ENCODE results near the gene DISC1. TPM values are rescaled to one million over a fixed set of nuclear protein-coding genes. Genes with fewer than 3 reads are reported as not detected.

Gene DISC1
- total and polyA plus RNA-seq, 2 donors (not counting 3 experiments of a cell fraction or from before 2014, with no cell fraction given): 3.3 to 14.7 TPM

- CTCF ChIA-PET: no interaction called here
Measured at GRCh38 chr1:231921646-231922345, 295.2 kb downstream of the DISC1 start.

More at GRCh38 chr1:231921646-231922345, 295.2 kb downstream of the DISC1 start:
- FAIRE-seq (no peak), DNase-seq (ENCODE audit: low read depth, low spot score) (no peak)
- Histone ChIP-seq H3K9me3 (replicated peaks; ENCODE audit: control insufficient read depth, insufficient read depth, low read length) (no peaks in the 10 kb centered on the region), H3K4me1 (ENCODE audit: control insufficient read depth, extremely low read depth, insufficient read depth, low read length) (peaks cover 29% of the 10 kb centered on the region), H3K4me2 (ENCODE audit: insufficient read depth, low read length) (no peak overlapping the region), H3K27ac (ENCODE audit: insufficient read depth, low read depth, low read length) (no peak overlapping the region), H4K20me1 (replicated peaks; ENCODE audit: control insufficient read depth, extremely low read depth, insufficient read depth, low read length) (no peaks in the 10 kb centered on the region), H2AFZ (ENCODE audit: low read depth, low read length) (no peak overlapping the region), H3K9ac (replicated peaks; ENCODE audit: extremely low read depth, insufficient read depth, low read length) (no peak overlapping the region), H3K79me2 (ENCODE audit: control insufficient read depth, insufficient read depth, low read length) (no peaks in the 10 kb centered on the region), H3K36me3 (ENCODE audit: control insufficient read depth in 2 of 2, extremely low read depth in 1 of 2, insufficient read depth in 2 of 2, low read length in 2 of 2) (no peaks in the 10 kb centered on the region), H3K9me1 (replicated peaks; ENCODE audit: control insufficient read depth, extremely low read depth, insufficient read depth, low read length) (no peaks in the 10 kb centered on the region), H3K4me3 (replicated peaks in 1 of 3; ENCODE audit: insufficient read depth in 1 of 3, low read depth in 1 of 3, low read length in 3 of 3) (no peak overlapping the region), H3K27me3 (ENCODE audit: control insufficient read depth in 2 of 2, insufficient read depth in 2 of 2, low read length in 2 of 2) (no peaks in the 10 kb centered on the region)
- intact Hi-C loops (cut with micrococcal nuclease) (no loop called here), dilution Hi-C loops (cut with MboI; ENCODE audit: extremely low pct_ligation_motif_present, low sequenced_read_pairs) (no loop called here)
- no TSS peak for BruUV-seq (replicated peaks)
- POLR2A ChIA-PET: no interaction called here
- TF ChIP-seq JUN (IDR thresholded peaks at IDR 0.05; ENCODE audit: borderline replicate concordance, insufficient read depth, insufficient read length, low read depth) (no peak), CTCF (IDR thresholded peaks at IDR 0.05; ENCODE audit: extremely low read depth in 1 of 2, insufficient read depth in 1 of 2, low read depth in 1 of 2, low read length in 2 of 2) (no peak), MAX (IDR thresholded peaks at IDR 0.05; ENCODE audit: insufficient read depth, insufficient read length) (no peak), EZH2 (IDR thresholded peaks at IDR 0.05; ENCODE audit: borderline replicate concordance, low read depth, low read length, severe bottlenecking) (no peak), POLR2AphosphoS5 (IDR thresholded peaks at IDR 0.05; ENCODE audit: insufficient read depth, low read depth, low read length) (no peak), FOS (IDR thresholded peaks at IDR 0.05; ENCODE audit: borderline replicate concordance, insufficient read depth, low read length) (no peak), POLR2A (IDR thresholded peaks at IDR 0.05; ENCODE audit: low read depth, low read length) (no peak), GATA2 (IDR thresholded peaks at IDR 0.05; ENCODE audit: insufficient read depth, insufficient read length, low read depth, low read length) (no peak), MYC (IDR thresholded peaks at IDR 0.05; ENCODE audit: low read depth, low read length) (no peak)
